ENCODE results near the gene SCGB1D2.

The SCGB1D2 gene

GRCh38 chr11:62208785-62209144 is 33.3 kb upstream of the SCGB1D2 start:
- no peak overlapping the region for H3K4me2 ChIP-seq (ENCODE audit: low read length)
- no peaks in the 10 kb centered on the region for H3K4me1 ChIP-seq (ENCODE audit: low read length)
- H3K9ac ChIP-seq (ENCODE audit: low read length): no peak overlapping the region
- H2AFZ ChIP-seq (ENCODE audit: low read depth, low read length): no peak overlapping the region
- no peak overlapping the region for H3K27ac ChIP-seq (ENCODE audit: low read length)
- TF ChIP-seq, protein P1, sequence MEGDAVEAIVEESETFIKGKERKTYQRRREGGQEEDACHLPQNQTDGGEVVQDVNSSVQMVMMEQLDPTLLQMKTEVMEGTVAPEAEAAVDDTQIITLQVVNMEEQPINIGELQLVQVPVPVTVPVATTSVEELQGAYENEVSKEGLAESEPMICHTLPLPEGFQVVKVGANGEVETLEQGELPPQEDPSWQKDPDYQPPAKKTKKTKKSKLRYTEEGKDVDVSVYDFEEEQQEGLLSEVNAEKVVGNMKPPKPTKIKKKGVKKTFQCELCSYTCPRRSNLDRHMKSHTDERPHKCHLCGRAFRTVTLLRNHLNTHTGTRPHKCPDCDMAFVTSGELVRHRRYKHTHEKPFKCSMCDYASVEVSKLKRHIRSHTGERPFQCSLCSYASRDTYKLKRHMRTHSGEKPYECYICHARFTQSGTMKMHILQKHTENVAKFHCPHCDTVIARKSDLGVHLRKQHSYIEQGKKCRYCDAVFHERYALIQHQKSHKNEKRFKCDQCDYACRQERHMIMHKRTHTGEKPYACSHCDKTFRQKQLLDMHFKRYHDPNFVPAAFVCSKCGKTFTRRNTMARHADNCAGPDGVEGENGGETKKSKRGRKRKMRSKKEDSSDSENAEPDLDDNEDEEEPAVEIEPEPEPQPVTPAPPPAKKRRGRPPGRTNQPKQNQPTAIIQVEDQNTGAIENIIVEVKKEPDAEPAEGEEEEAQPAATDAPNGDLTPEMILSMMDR (IDR thresholded peaks at IDR 0.05; ENCODE audit: low read depth, low read length): no peak
- no peak for TF ChIP-seq EZH2phosphoT487 (IDR thresholded peaks at IDR 0.05; ENCODE audit: low read depth)
- H3K9me3 ChIP-seq (ENCODE audit: insufficient read depth, low read length): no peaks in the 10 kb centered on the region
- H3K27me3 ChIP-seq (ENCODE audit: low read depth, low read length): no peaks in the 10 kb centered on the region; the same call in 1 of the 2 replicates
- no peaks in the 10 kb centered on the region for H3K79me2 ChIP-seq (ENCODE audit: low read length)
- H3K4me3 ChIP-seq (ENCODE audit: low read length): no peak overlapping the region
- no peaks in the 10 kb centered on the region for H4K20me1 ChIP-seq (ENCODE audit: insufficient read depth, low read length)
- H3K36me3 ChIP-seq (replicated peaks; ENCODE audit: low read depth, low read length): no peaks in the 10 kb centered on the region

- TF ChIP-seq, protein P1 (IDR thresholded peaks at IDR 0.05; ENCODE audit: low read depth, low read length): peak; percentile 70
- TF ChIP-seq EZH2phosphoT487 (IDR thresholded peaks at IDR 0.05; ENCODE audit: low read depth): no peak
- no peaks in the 10 kb centered on the region for H3K79me2 ChIP-seq (ENCODE audit: low read length)
- no peak overlapping the region; the same call in 1 of the 2 replicates for H2AFZ ChIP-seq (ENCODE audit: low read depth, low read length)
- H3K4me1 ChIP-seq (ENCODE audit: low read length): no peaks in the 10 kb centered on the region
- H4K20me1 ChIP-seq (ENCODE audit: insufficient read depth, low read length): no peaks in the 10 kb centered on the region
- H3K4me3 ChIP-seq (ENCODE audit: low read length): no peak overlapping the region
- H3K36me3 ChIP-seq (replicated peaks; ENCODE audit: low read depth, low read length): no peaks in the 10 kb centered on the region
- H3K4me2 ChIP-seq (ENCODE audit: low read length): no peak overlapping the region
- no peak overlapping the region for H3K27ac ChIP-seq (ENCODE audit: low read length)
- no peak overlapping the region for H3K9ac ChIP-seq (ENCODE audit: low read length)
- peaks cover 6% of the 10 kb centered on the region; the same call in 1 of the 2 replicates for H3K9me3 ChIP-seq (ENCODE audit: insufficient read depth, low read length)
- 0 out of 2 replicates have a peak, but pooled peaks cover 7% of the 10 kb centered on the region for H3K27me3 ChIP-seq (ENCODE audit: low read depth, low read length)
Observed at GRCh38 chr11:62217191-62217748, 24.8 kb upstream of the SCGB1D2 start.

GRCh38 chr11:62221498-62221897 is 20.5 kb upstream of the SCGB1D2 start:
- H3K36me3 ChIP-seq (replicated peaks; ENCODE audit: low read depth, low read length): no peaks in the 10 kb centered on the region
- H4K20me1 ChIP-seq (ENCODE audit: insufficient read depth, low read length): no peaks in the 10 kb centered on the region
- no peak overlapping the region for H3K4me3 ChIP-seq (ENCODE audit: low read length)
- H3K9me3 ChIP-seq (ENCODE audit: insufficient read depth, low read length): peaks cover 30% of the 10 kb centered on the region
- H2AFZ ChIP-seq (ENCODE audit: low read depth, low read length): no peak overlapping the region
- H3K27ac ChIP-seq (ENCODE audit: low read length): no peak overlapping the region
- no peak overlapping the region for H3K9ac ChIP-seq (ENCODE audit: low read length)
- no peaks in the 10 kb centered on the region for H3K27me3 ChIP-seq (ENCODE audit: low read depth, low read length)
- no peaks in the 10 kb centered on the region for H3K79me2 ChIP-seq (ENCODE audit: low read length)
- TF ChIP-seq, protein P1 (IDR thresholded peaks at IDR 0.05; ENCODE audit: low read depth, low read length): no peak
- no peak for TF ChIP-seq EZH2phosphoT487 (IDR thresholded peaks at IDR 0.05; ENCODE audit: low read depth)
- no peaks in the 10 kb centered on the region for H3K4me1 ChIP-seq (ENCODE audit: low read length)
- H3K4me2 ChIP-seq (ENCODE audit: low read length): no peak overlapping the region

DNA sequence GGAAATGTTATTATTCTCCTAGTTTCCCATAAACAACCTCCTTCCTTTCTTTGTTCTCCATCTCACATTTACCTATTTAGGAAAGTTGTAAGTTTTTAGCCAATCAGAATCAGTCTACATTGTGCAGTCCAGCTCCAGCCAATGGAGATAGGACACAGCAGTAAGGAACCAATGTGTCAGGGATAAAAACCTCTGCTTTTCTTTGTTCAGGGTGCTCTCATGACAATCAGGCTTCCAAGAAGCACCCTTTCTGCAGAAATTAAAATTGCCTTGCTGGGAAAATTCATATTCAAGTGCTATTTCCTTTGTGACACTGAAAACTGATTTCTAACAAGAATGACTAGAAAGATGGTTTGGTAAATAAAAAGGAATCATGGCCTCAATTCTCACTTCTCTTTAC is 18.9 kb upstream of the SCGB1D2 start:
- H3K9me3 ChIP-seq (ENCODE audit: insufficient read depth, low read length): peaks cover 30% of the 10 kb centered on the region
- H3K9ac ChIP-seq (ENCODE audit: low read length): no peak overlapping the region
- TF ChIP-seq EZH2phosphoT487 (IDR thresholded peaks at IDR 0.05; ENCODE audit: low read depth): no peak
- H2AFZ ChIP-seq (ENCODE audit: low read depth, low read length): no peak overlapping the region
- H3K79me2 ChIP-seq (ENCODE audit: low read length): no peaks in the 10 kb centered on the region
- no peak overlapping the region for H3K4me3 ChIP-seq (ENCODE audit: low read length)
- no peak overlapping the region for H3K4me2 ChIP-seq (ENCODE audit: low read length)
- no peaks in the 10 kb centered on the region for H3K36me3 ChIP-seq (replicated peaks; ENCODE audit: low read depth, low read length)
- H3K4me1 ChIP-seq (ENCODE audit: low read length): no peaks in the 10 kb centered on the region
- no peaks in the 10 kb centered on the region for H4K20me1 ChIP-seq (ENCODE audit: insufficient read depth, low read length)
- H3K27ac ChIP-seq (ENCODE audit: low read length): no peak overlapping the region
- H3K27me3 ChIP-seq (ENCODE audit: low read depth, low read length): peaks cover under 1% of the 10 kb centered on the region; the same call in 1 of the 2 replicates

All from OCI-LY3 (cell line).